Type B pancreatic cell (in vitro differentiated cells): Measurements from ENCODE around the gene BTBD16. TPM values are rescaled to one million over a fixed set of nuclear protein-coding genes. Genes with fewer than 3 reads are reported as not detected.

Experiments
- DNase-seq: peaks from one replicate; pipeline ENCODE4 v3.0.0; 2021; ENCODE audit warnings: mixed read lengths; ENCODE audit not compliant: unreplicated experiment; ENCODE audit errors: extremely low spot score
- H3K27ac Mint-ChIP-seq: 2 replicates; pipeline ENCODE4 v1.8.0; 2021; ENCODE audit warnings: mild to moderate bottlenecking, mixed read lengths
- H3K27me3 Mint-ChIP-seq: 2 replicates; pipeline ENCODE4 v1.8.0; 2021; ENCODE audit warnings: mixed read lengths
- H3K36me3 Mint-ChIP-seq: 2 replicates; pipeline ENCODE4 v1.8.0; 2021; ENCODE audit warnings: mixed read lengths
- H3K4me1 Mint-ChIP-seq: one replicate; pipeline ENCODE4 v1.8.0; 2021; ENCODE audit warnings: mixed read lengths; ENCODE audit not compliant: unreplicated experiment
- H3K4me3 Mint-ChIP-seq: 2 replicates; pipeline ENCODE4 v1.8.0; 2021; ENCODE audit warnings: mild to moderate bottlenecking, mixed read lengths
- H3K9me3 Mint-ChIP-seq: 2 replicates; pipeline ENCODE4 v1.8.0; 2021; ENCODE audit warnings: mixed read lengths
- CTCF ChIP-seq: fragments of 200-600 bp; sonication (generic); conservative IDR thresholded peaks from 2 replicates; pipeline ENCODE4 v1.5.0; 2021; ENCODE audit warnings: antibody characterized with exemption, mild to moderate bottlenecking
- total RNA-seq: library from RNA; stranded (reverse); gene quantifications from 2 replicates; pipeline ENCODE4 v1.2.1, GENCODE V29; 2021; ENCODE audit warnings: low replicate concordance

BTBD16 gene
- total RNA-seq, 1 donor from 2014 or later = 0.46 TPM

DNA sequence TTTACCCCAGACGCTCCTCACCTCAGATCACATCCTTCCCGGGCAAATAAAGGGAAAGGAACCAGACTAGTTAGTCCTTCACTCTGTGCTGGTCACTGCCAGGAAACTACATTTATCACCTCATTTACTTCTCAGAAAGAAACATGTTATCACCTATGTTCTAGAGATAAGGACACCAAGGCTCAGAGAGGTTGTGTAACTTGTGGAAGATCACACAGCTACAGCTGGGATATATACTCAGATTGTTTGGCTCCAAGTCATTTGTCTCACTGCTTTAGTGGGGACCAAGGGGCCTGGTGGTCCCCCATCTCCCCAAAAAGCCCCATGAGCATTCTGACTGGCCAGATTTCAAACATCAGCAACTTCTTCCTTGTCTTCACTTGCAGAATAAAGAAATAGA is 17.5 kb upstream of the BTBD16 start:
- no peaks in the 10 kb centered on the region for H3K27me3 Mint-ChIP-seq
- no peaks in the 10 kb centered on the region for H3K9me3 Mint-ChIP-seq
- peak overlapping the region; percentile 7 for H3K27ac Mint-ChIP-seq
- H3K4me1 Mint-ChIP-seq = peaks cover 15% of the 10 kb centered on the region
- peaks cover 29% of the 10 kb centered on the region for H3K36me3 Mint-ChIP-seq
- no peak for TF ChIP-seq CTCF
- no peak overlapping the region for H3K4me3 Mint-ChIP-seq
- no peak for DNase-seq

DNA sequence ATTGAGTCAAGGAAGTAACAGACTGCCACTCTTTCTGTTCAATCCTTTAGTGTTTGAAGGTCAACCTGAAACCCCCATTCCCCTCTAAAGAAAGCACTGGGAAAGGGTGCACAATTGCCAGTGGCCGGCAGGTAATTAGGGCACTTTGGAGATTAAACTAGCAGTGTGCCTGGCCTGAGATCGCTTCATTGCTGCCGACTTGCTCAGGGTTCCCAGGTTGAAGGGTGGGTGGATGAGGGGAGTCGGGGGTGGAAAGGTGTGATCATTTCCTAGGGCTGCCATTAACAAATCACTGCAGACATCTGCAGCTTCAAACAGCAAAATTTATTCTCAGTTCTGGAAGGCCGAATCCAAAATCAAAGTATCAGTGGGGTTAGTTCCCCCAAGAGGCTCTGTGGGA is 16.3 kb upstream of the BTBD16 start:
- no peak for TF ChIP-seq CTCF
- peaks cover 21% of the 10 kb centered on the region for H3K4me1 Mint-ChIP-seq
- DNase-seq = no peak
- H3K27me3 Mint-ChIP-seq = no peaks in the 10 kb centered on the region
- peaks cover 24% of the 10 kb centered on the region for H3K36me3 Mint-ChIP-seq
- H3K9me3 Mint-ChIP-seq = no peaks in the 10 kb centered on the region
- no peak overlapping the region for H3K27ac Mint-ChIP-seq
- H3K4me3 Mint-ChIP-seq = no peak overlapping the region

DNA sequence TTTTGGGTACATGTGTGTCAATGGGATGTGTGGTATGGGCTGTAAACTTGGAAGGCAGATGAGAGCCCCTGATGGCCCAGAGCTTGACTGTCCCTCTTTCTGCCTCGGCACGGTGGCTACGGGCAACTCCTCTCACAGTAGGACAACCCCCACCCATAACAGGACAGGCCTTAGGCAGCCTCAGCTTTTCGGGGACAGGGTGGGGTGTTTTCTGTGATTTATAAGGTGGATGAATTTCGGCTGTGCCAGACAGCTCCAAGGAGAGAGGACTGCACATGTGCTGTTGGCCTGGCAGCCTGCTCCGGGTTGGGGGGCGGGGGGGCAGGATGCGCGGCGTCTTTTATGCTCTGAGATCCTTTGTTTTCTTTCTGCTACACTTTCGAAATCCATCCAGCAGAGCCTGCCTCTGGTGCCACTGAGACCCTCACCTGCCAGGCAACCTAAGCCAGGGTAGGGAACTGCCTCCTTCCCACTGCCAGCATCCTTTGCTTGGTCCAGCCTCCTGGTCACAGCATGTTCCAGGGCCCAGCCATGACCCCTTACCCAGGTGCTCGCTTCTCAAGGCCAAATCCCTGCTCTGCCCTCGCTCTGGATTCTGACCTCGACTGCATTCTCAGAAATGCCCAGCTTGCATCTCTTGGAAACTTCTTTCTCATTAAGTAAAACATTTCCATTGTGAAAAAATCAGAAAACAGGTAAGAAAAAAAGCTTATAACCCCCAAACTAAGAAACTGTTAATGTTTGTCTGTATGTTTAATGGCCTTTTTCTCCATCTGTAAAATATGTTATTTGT is 15.4 kb upstream of the BTBD16 start:
- no peak for DNase-seq
- Mint-ChIP-seq H3K4me3 (no peak overlapping the region), H3K27me3 (no peaks in the 10 kb centered on the region), H3K4me1 (peaks cover 21% of the 10 kb centered on the region), H3K9me3 (no peaks in the 10 kb centered on the region), H3K27ac (no peak overlapping the region), H3K36me3 (peaks cover 29% of the 10 kb centered on the region)
- no peak for TF ChIP-seq CTCF

GRCh38 chr10:122257041-122257440 is 14.1 kb upstream of the BTBD16 start:
- Mint-ChIP-seq H3K36me3 (peaks cover 31% of the 10 kb centered on the region), H3K4me3 (no peak overlapping the region), H3K9me3 (no peaks in the 10 kb centered on the region), H3K27ac (no peak overlapping the region), H3K4me1 (peaks cover 21% of the 10 kb centered on the region), H3K27me3 (no peaks in the 10 kb centered on the region)
- no peak for TF ChIP-seq CTCF
- DNase-seq = no peak

DNA sequence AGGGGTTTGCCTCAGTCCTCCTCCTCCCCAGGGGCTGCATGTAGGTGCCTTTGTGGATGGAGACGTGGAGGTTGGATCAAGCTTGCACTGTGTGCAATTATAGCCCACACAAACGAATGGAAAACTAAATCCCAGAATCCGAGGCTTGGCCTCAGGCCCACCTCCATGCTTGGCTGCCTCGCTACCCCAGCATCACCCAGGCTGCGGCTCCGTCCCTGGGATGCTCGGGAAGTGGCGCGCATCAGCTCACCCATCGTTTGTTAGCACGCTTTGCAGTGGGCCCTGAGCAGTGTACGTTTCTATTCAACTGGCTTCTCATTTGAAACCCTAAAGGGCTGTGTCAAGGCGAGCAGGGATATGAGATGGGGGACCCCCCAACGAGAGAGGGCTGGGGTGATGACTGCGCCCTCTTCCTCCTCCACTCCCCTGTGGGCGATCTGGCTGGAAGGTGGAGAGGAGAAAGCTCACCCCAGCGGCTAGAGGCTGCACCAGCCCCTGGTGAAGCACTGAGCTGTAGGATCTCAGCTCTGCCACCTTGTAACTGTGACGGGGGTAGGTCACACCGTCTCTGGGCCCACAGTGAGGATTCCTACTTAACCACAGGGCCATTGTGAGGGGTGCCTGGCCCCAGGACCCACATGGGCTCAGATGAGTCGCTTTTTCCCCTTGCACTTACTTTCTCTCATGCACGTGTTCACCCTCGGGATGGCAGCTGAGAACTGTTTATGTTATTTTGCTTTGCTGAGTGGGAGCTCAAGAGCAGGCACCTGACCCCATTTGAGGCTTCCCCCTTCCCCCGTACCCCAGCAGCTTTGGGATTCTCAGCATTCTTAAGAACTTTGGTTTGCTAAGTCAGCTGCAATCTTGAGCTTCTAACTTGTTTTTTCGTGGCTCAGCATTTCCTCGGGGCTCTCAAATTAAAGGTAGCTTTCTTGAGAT is 12.7 kb upstream of the BTBD16 start:
- peak overlapping the region; percentile 51 for H3K4me3 Mint-ChIP-seq
- TF ChIP-seq CTCF = no peak

More for the DNA sequence above, 12.7 kb upstream of the BTBD16 start:
- H3K27ac Mint-ChIP-seq = peak overlapping the region; percentile 36
- peaks cover 38% of the 10 kb centered on the region for H3K36me3 Mint-ChIP-seq
- DNase-seq = no peak
- peaks cover 6% of the 10 kb centered on the region for H3K9me3 Mint-ChIP-seq
- H3K27me3 Mint-ChIP-seq = no peaks in the 10 kb centered on the region
- peaks cover 20% of the 10 kb centered on the region for H3K4me1 Mint-ChIP-seq
